ENCODE data around the gene MECP2. TPM values are rescaled to one million over a fixed set of nuclear protein-coding genes. Genes with fewer than 3 reads are reported as not detected.
"Not testable (repeated sequence)": the region's sequence is repeated elsewhere in the genome, so short reads cannot be mapped to it uniquely, and the experiment has no call there.

MECP2 gene
- total RNA-seq = 13.9 TPM

DNA sequence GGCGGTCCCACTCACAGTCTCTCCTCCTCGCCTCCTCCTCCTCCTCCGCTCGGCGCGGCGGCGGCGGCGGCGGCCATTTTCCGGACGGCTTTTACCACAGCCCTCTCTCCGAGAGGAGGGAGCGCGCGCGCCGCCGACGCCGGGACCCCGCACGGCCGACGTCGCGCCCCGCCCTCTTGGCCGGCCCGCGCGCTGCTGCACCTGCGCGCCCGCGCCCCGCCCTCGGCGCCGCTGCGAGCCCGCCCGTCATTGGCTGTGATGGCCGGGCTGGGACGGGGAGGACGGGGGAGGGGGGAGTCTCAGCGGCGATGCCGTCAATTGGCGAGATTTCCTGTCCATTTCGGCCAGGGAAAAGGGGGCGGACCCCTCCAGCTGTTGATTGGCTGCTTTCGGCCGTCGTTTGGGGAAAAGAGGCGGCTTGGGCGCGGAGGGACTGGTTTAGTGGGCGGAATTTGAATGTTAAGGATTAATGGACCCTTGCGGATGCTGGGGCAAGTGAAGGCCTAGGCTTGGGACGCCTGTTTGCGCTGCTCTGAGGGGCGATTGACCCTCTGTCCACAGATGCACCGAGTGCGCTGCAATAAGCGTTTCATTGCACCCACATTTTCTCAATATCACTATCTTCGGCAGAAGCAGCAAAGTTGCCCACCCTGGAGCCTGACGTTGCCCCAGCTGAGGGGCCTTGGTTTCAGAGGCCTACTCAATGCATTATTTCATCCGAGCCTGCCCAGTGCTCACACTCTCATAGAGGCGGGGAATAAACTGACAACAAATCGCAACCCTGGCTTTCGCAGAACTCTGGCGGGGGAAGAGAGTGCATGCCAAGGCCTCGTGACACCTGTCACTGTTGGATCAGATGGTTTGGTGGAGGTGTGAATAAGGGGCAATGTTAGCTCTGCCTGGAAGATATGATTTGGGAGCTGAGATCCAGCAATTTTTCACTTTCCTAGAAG is at the start of gene MECP2:
Gene MECP2 (minus strand): TSS at position 129 of the 953 bp plus-strand sequence.
- DNase-seq (ENCODE audit: low spot score) (peak; percentile 92), ATAC-seq (peak; percentile 94)

- not testable (repeated sequence) for ATAC-seq; DNase-seq (ENCODE audit: low spot score)
These were observed 46.5 kb upstream of the MECP2 start, which contains the start of gene OPN1LW for GRCh38 chrX:154144010-154144409. TSS of gene OPN1LW (plus strand) at chrX:154144243. CDS start at chrX:154144284, 41 bp downstream.

DNA sequence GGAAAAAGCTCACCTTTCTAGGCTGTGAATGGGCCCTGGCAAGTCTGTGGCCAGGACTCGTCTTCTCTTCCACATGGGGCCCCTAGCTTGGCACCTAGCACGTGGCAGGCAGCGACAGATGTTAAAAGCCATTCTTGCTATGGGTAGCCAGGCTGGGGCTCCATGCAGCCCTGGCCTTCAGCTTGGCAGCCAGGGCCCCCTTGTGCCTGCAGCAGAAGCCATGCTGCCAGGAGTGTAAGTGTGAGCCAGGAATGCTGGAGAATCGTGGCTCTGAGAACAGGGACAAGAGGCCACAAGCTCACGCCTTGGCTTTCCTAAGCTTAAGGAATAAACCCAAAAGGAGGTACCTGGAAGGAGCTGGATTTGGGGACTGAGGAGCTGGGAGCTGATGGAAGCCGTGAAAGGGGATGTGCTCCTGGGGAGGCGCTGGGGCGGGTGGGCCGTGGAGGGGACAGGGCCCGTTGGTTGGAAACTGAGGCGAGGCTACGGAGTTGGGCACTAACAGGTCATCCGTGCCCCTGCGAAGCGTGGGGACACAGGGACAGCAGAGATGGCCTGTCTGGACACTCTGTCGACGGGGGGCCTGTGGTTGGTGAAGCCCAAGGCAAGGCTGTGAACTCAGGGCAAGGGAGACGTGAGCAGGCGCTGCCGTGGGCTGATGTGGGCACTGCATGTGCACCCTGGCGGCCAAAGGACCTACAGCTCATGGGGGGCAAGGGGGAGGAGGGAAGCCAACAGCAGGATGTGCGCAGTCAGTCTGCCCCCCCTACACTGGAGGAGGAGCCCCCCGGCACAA is 45.6 kb upstream of the MECP2 start:
- ATAC-seq (no peak), DNase-seq (ENCODE audit: low spot score) (no peak)

GRCh38 chrX:154142386-154142785 is 44.9 kb upstream of the MECP2 start:
- ATAC-seq (no peak), DNase-seq (ENCODE audit: low spot score) (no peak)

DNA sequence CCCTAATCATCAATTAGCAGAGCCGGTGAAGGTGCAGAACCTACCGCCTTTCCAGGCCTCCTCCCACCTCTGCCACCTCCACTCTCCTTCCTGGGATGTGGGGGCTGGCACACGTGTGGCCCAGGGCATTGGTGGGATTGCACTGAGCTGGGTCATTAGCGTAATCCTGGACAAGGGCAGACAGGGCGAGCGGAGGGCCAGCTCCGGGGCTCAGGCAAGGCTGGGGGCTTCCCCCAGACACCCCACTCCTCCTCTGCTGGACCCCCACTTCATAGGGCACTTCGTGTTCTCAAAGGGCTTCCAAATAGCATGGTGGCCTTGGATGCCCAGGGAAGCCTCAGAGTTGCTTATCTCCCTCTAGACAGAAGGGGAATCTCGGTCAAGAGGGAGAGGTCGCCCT is 43.2 kb upstream of the MECP2 start:
- ATAC-seq = no peak
- no peak for DNase-seq (ENCODE audit: low spot score)

DNA sequence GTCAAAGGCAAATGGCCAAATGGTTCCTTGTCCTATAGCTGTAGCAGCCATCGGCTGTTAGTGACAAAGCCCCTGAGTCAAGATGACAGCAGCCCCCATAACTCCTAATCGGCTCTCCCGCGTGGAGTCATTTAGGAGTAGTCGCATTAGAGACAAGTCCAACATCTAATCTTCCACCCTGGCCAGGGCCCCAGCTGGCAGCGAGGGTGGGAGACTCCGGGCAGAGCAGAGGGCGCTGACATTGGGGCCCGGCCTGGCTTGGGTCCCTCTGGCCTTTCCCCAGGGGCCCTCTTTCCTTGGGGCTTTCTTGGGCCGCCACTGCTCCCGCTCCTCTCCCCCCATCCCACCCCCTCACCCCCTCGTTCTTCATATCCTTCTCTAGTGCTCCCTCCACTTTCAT is 42.7 kb upstream of the MECP2 start:
- ATAC-seq (no peak), DNase-seq (ENCODE audit: low spot score) (no peak)

- no peak for DNase-seq (ENCODE audit: low spot score)
- ATAC-seq = no peak
These were observed 41.3 kb upstream of the MECP2 start for GRCh38 chrX:154138857-154139256.

DNA sequence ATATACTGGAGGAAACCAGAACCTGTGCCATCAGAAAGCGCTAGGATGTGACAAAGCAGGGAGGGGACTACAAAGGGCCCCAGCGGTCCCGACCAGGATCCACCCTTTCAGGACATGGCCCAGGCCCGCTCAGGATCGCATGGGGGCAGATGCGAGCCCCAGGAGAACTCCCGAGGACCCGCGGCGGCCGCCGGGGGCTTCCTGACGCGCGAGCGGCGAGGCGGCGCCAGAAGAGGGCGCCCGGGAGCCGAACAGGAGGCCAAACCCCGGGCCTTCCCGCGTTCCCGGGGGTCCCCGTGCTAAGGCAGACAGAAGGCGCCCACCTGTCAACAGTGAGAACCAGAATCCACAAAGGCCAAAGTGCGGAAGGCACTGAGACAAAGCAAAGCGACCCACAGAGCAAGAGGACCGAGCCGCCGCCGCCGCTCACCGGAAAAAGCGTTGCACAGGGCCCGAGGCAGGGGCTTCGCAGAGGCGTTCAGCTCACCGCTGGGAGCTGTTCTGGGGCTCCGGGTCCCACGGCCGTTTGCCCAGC is 39.2 kb upstream of the MECP2 start:
- ATAC-seq = peak; percentile 97
- peak; percentile 62 for DNase-seq (ENCODE audit: low spot score)

DNA sequence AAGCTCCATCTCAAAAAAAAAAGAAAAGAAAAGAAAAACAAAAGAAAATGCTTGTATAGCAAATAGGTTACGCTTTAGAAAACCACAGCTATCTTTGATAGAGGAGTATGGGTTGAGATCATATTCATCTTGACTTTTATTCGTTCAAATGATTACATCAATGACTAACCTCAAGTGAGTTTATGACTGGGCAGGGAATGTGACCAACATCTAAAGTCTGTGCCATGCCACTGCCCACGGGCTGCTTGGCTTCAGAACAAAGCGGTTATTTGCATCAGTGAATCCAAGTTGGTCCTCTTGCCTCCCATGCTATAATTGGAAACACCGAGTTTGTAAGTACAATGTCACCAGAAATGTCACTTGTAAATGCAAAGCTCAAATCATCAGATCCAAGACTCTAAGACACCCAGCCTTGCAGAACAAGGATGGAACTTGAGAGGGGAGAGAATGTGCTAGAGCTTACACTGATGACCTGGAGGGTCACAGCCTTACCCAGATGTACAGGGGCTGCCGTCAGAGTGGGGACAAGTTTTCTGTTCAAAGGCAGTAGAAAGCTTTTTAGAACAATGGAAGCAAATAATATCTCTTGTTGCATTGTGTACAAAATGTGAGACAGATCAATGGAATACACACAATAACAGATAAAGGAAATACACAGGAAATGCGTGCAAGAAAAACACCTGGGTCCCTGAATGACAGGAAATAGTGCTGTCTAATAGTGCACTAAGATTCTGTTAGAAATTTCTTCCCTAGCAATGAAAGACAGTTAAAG is 38.1 kb upstream of the MECP2 start:
- ATAC-seq = no peak
- DNase-seq (ENCODE audit: low spot score) = no peak

DNA sequence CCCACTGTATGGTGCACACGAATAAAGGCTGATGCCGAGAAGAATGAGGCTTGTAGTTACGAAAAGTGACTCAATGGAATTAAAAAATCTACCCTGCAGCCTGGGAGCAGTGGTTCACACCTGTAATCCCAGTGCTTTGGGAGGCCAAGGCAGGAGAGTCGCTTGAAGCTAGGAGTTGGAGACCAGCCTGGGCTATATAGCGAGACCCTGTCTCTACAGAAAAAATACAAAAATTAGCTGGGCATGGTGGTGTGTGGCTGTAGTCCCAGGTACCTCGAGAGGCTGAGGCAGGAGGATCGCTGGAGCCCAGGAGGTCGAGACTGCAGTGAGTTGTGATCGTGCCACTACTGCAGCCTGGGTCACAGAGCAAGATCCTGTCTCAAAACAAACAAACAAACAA is 34.8 kb upstream of the MECP2 start:
- ATAC-seq (no peak), DNase-seq (ENCODE audit: low spot score) (no peak)

DNA sequence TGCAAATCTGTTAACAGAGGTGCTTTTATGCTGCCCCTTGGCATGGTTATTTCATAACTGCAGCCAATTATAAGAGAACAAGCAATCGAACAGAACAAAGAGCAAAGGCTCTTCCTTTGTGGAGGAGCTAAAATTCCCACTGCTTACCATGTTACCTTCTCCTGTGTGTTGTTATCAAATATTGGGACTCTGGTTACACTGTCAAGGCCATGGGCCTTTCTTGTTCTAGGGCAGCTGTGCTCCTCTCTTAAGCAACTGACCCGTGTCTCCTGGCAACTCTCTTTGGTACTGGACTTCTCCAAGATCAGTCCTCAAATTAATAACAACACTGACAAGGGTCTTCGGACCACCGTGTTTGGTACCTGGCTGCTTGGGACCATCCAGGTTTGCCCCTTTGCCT is 34.4 kb upstream of the MECP2 start:
- no peak for DNase-seq (ENCODE audit: low spot score)
- ATAC-seq = peak; percentile 38

DNA sequence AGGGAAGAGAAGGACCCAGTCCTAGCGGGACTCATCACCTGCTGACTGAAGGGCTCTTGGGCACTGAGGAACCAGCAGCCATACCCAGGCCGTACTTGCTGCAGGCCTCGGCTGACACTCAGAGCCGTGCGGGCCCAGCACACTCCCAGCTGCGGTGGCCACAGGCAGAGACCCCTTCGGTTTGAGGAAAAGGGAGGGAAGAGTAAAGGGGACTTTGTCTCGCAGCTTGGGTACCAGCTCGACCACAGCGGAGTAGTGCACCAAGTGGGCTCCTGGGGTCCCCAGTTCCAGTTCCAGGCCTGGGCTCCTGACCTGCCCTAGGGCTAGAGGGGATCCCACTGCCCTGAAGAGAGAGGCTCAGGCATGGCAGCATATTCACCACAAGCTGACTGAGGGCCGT is 28.6 kb upstream of the MECP2 start:
- DNase-seq (ENCODE audit: low spot score) = no peak
- no peak for ATAC-seq

- no peak for DNase-seq (ENCODE audit: low spot score)
These were observed 28.0 kb upstream of the MECP2 start for GRCh38 chrX:154125391-154126040.

DNA sequence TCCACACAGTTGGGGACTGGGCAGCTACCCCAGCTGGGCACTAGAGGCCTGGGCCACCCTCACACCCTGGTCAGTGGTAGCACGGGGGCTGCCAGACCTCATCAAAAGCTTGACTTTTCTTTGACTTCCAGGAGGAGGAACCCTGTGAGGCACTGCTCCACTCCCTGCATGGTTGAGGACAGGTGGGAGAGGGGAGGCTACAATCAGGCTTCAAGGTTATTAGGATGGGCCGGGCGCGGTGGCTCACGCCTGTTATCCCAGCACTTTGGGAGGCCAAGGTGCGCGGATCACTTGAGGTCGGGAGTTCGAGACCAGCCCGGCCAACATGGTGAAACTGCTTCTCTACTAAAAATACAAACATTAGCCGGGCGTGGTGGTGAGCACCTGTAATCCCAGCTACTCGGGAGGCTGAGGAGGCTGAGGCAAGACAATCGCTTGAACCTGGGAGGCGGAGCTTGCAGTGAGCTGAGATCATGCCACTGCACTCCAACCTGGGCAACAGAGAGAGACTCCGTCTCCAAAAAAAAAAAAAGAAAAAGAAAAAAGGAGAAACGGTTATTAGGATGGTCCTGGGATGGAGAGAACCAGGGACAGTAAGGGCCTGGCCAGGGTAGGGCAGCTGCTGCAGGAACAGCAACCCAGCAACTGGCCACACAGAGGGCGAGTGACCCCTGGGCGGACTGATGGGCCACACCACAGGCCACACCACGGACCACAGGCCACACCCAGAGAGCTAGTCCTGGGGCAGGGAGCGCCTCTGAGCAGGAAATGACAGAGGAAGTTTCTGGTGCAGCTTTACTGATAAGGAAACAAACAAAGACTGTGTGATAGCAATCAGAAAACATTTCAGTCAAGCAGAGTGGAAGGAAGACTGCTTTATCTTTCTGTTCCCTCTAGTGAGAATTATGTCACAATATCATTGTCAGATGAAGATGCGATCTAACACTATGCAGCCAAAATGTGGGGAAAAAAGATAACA is 26.0 kb upstream of the MECP2 start:
- ATAC-seq = peak; percentile 53

More at GRCh38 chrX:154125391-154126040, 28.0 kb upstream of the MECP2 start:
- ATAC-seq = no peak

GRCh38 chrX:154121961-154122360 is 24.4 kb upstream of the MECP2 start:
- ATAC-seq (no peak), DNase-seq (ENCODE audit: low spot score) (no peak)

More for the DNA sequence above, 26.0 kb upstream of the MECP2 start:
- DNase-seq (ENCODE audit: low spot score) = no peak

- ATAC-seq (no peak), DNase-seq (ENCODE audit: low spot score) (no peak)
These were observed 23.7 kb upstream of the MECP2 start for GRCh38 chrX:154121207-154121606.

- no peak for ATAC-seq
- DNase-seq (ENCODE audit: low spot score) = no peak
These were observed 23.1 kb upstream of the MECP2 start for GRCh38 chrX:154120567-154120966.

DNA sequence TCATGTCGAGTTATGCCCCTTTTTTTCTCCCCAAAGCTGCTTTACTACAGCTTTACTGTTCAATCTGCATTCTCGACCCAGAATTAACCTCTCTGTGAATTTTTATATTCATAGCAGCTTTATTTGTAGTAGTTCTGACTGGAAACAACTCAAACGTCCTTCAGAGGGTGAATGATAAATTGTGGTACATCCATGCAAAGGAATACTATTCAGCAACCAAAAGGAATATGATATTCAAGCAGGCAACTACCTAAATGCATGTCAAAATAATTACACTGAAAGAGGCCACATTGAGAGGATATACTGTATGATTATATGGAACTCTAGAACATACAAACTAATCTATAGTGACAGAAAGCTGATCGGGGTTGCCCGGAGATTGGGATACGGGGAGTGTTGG is 20.0 kb upstream of the MECP2 start:
- ATAC-seq (no peak), DNase-seq (ENCODE audit: low spot score) (no peak)
